Stimulated activated CD4-positive, alpha-beta T cell treated with anti-CD3 and anti-CD28 coated beads, Interleukin-4, amount 100 ng/mL, for 24 hours (primary cell): ENCODE data around the gene ITIH1.
A peak's percentile ranks its signal among the peaks of the same experiment; 100 is the strongest.
"Not testable (repeated sequence)": the region's sequence is repeated elsewhere in the genome, so short reads cannot be mapped to it uniquely, and the experiment has no call there.

Experiments used
- DNase-seq: peaks from one replicate; pipeline ENCODE4 v3.0.0-alpha.2; 2020

Gene ITIH1

GRCh38 chr3:52777127-52777958, at the start of gene ITIH1:
ITIH1 (plus strand) TSS chr3:52777599; CDS start chr3:52777616, 17 bp downstream.
- no peak for DNase-seq

GRCh38 chr3:52728753-52729152, 48.6 kb upstream of the ITIH1 start:
- DNase-seq = not testable (repeated sequence)

- no peak for DNase-seq
These were observed 46.7 kb upstream of the ITIH1 start for GRCh38 chr3:52730681-52731080.

GRCh38 chr3:52731590-52731989, 45.8 kb upstream of the ITIH1 start:
- no peak for DNase-seq

GRCh38 chr3:52733256-52733891, 44.0 kb upstream of the ITIH1 start:
- no peak for DNase-seq

- DNase-seq = no peak
These were observed 37.7 kb upstream of the ITIH1 start for GRCh38 chr3:52739730-52740129.

- no peak for DNase-seq
These were observed 34.9 kb upstream of the ITIH1 start for GRCh38 chr3:52742418-52743041.

- DNase-seq = no peak
These were observed 34.2 kb upstream of the ITIH1 start for GRCh38 chr3:52743152-52743551.

GRCh38 chr3:52743721-52744120, 33.7 kb upstream of the ITIH1 start:
- DNase-seq = no peak

GRCh38 chr3:52752045-52752660, 25.2 kb upstream of the ITIH1 start:
- DNase-seq = no peak

- no peak for DNase-seq
These were observed 23.0 kb upstream of the ITIH1 start for GRCh38 chr3:52754373-52754772.

- DNase-seq = no peak
These were observed 21.3 kb upstream of the ITIH1 start for GRCh38 chr3:52756141-52756540.

GRCh38 chr3:52763466-52763865, 13.9 kb upstream of the ITIH1 start:
- no peak for DNase-seq

GRCh38 chr3:52769786-52770455, 7.5 kb upstream of the ITIH1 start:
- DNase-seq = no peak

GRCh38 chr3:52770496-52771333, 6.7 kb upstream of the ITIH1 start, which contains the start of gene NEK4:
NEK4 (minus strand) TSS chr3:52770940; CDS start chr3:52770746, 194 bp downstream.
- peak; percentile 88 for DNase-seq

- no peak for DNase-seq
These were observed 6.1 kb upstream of the ITIH1 start for GRCh38 chr3:52771334-52771681.

GRCh38 chr3:52771702-52772101, 5.7 kb upstream of the ITIH1 start:
- no peak for DNase-seq

- no peak for DNase-seq
These were observed 3.9 kb upstream of the ITIH1 start for GRCh38 chr3:52773361-52774065.

- DNase-seq = no peak
These were observed 3.2 kb upstream of the ITIH1 start for GRCh38 chr3:52774066-52774713.
